K562 treated with DMSO at 1 percent for 24 hours (cell line): ENCODE data around the gene MRFAP1. TPM values are rescaled to one million over a fixed set of nuclear protein-coding genes. Genes with fewer than 3 reads are reported as not detected.

Source experiments
- total RNA-seq: library from RNA; unstranded; fragments of 300-600 nt; gene quantifications from 2 replicates; pipeline ENCODE4 v1.2.3, GENCODE V29; 2022; ENCODE audit warnings: low read depth; ENCODE audit not compliant: insufficient read depth

Gene MRFAP1
- 452 and 457 TPM in 2 replicates for total RNA-seq

GRCh38 chr4:6640292-6641163 lies at the start of gene MRFAP1:
Gene MRFAP1 (plus strand): TSS chr4:6640685. CDS start chr4:6640863, 178 bp downstream.

Other genes starting within 250 kb of the MRFAP1 start
- not detected in 2 replicates for gene PPP2R2C, start 168.1 kb upstream of the MRFAP1 start, total RNA-seq
- gene MAN2B2, start 65.5 kb upstream of the MRFAP1 start, total RNA-seq: 28.8 and 29.5 TPM in 2 replicates
- 22.9 and 35.6 TPM in 2 replicates for gene S100P, start 53.2 kb downstream of the MRFAP1 start, total RNA-seq
- 81.8 and 90.0 TPM in 2 replicates for gene MRFAP1L1, start 69.2 kb downstream of the MRFAP1 start, total RNA-seq
- 45.5 and 52.3 TPM in 2 replicates for gene BLOC1S4, start 75.5 kb downstream of the MRFAP1 start, total RNA-seq
- gene KIAA0232, start 142.0 kb downstream of the MRFAP1 start, total RNA-seq: 7.1 and 11.6 TPM in 2 replicates